ENCODE results near the gene THRA. TPM values are rescaled to one million over a fixed set of nuclear protein-coding genes. Genes with fewer than 3 reads are reported as not detected.

Gene THRA
- total and polyA plus RNA-seq, 2 of the 8 experiments (the other 6 are each of a cell fraction or from before 2014, with no cell fraction given), result 6.4 to 10.2 TPM

DNA sequence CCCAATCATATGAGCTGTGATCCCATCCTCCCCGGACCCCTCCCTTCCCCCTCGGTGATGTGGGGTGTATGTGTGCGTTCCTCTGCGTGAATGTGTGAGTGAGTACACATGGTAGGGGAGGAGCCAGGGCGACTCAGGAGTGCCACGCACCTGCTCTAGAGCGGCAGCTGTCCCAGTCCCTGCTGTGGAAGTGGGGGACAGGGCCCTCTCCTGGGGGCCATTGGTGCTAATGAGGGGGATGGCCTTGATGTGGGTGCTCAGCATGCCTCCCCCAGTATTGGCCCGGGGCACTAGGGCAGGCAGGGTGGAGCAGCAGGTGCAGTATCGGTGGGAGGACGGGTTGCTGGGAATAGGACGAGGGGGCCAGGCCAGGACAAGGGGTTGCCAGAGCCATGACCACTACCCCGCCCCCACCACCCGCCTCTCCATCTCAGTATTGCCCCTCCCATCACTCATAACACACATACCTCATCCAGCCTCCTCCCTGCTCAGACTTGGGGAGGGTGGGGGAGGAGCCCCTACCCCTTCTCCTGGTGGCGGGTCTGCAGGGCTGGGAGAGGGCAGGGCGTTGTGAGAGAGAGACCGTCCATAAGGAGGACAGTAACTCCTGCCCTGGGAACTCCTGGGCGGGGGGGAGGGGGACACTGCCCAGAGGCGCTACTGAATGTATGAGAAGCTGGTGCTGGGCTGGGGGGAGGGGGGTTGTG lies 29.1 kb downstream of the THRA start:
- ChIA-PET POLR2A (ENCODE audit: partially characterized antibody) (interaction anchor here (0.6 to 20.8 kb wide), 4 partner anchors 10 to 45 kb away, joined by 3 to 399 read pairs (median 4); partner anchors contain the start of gene MSL1), CTCF (ENCODE audit: partially characterized antibody) (interaction anchor here (1.5 to 8.5 kb wide), 6 partner anchors 11 to 78 kb away, joined by 4 to 85 read pairs (median 26); no protein-coding TSS in a partner anchor)
- Histone ChIP-seq H4K8ac (ENCODE audit: extremely low read depth, insufficient read depth, low read length) (0 out of 2 replicates have a peak overlapping the region, but pooled peaks have one; percentile 18), H3K27ac (ENCODE audit: low read depth, low read length) (no peak overlapping the region), H3K36me3 (ENCODE audit: control insufficient read depth in 2 of 4, insufficient read depth in 4 of 4, low read length in 3 of 4) (peaks cover under 1 to 34% (median 19%) of the 10 kb centered on the region in 4 experiments; a peak in 5 of 8 replicates), H3K4me3 (ENCODE audit: extremely low read depth in 1 of 4, insufficient read depth in 2 of 4, low read depth in 3 of 4, low read length in 4 of 4) (no peak overlapping the region), H2AFZ (ENCODE audit: low read length) (no peak overlapping the region), H3K9me3 (ENCODE audit: insufficient read depth in 2 of 2, low read depth in 1 of 2, low read length in 1 of 2) (no peaks in the 10 kb centered on the region), H2AK5ac (ENCODE audit: low read depth, low read length) (peak overlapping the region; percentile 93; the same call in 1 of the 2 replicates), H3K4ac (replicated peaks; ENCODE audit: insufficient read length, low read depth, low read length) (no peak overlapping the region), H3K14ac (ENCODE audit: insufficient read length) (no peak overlapping the region), H3K27me3 (replicated peaks in 1 of 4; ENCODE audit: control insufficient read depth in 3 of 4, extremely low read depth in 1 of 4, insufficient read depth in 3 of 4, low read length in 3 of 4) (no peaks in the 10 kb centered on the region), H4K5ac (ENCODE audit: insufficient read length, low read depth, low read length) (no peak overlapping the region), H3K18ac (ENCODE audit: extremely low read depth, low read length) (no peak overlapping the region; the same call in 1 of the 2 replicates), H4K91ac (replicated peaks; ENCODE audit: insufficient read length, low read length) (no peak overlapping the region), H4K20me1 (replicated peaks in 1 of 2; ENCODE audit: control insufficient read depth in 1 of 2, insufficient read depth in 2 of 2, low read length in 2 of 2) (peaks cover 0 to 6% of the 10 kb centered on the region in 2 experiments), H2BK120ac (replicated peaks; ENCODE audit: low read depth, low read length) (no peak overlapping the region), H3K9ac (replicated peaks in 1 of 4; ENCODE audit: extremely low read depth in 1 of 4, low read depth in 3 of 4, low read length in 3 of 4) (no peak overlapping the region), H3K4me2 (ENCODE audit: insufficient read depth in 1 of 2, low read depth in 2 of 2, low read length in 2 of 2) (0 out of 4 replicates have a peak overlapping the region, but pooled peaks of 1 of the 2 experiments have one; percentile 11), H3K4me1 (replicated peaks in 1 of 4; ENCODE audit: control insufficient read depth in 3 of 4, insufficient read depth in 4 of 4, low read length in 3 of 4) (peaks cover 0 to 27% (median 4%) of the 10 kb centered on the region in 4 experiments; a peak in 6 of 7 replicates), H2BK12ac (ENCODE audit: low read depth, low read length) (peak overlapping the region; percentile 68; the same call in 1 of the 2 replicates), H2BK20ac (ENCODE audit: low read length) (no peak overlapping the region), H3K23me2 (ENCODE audit: low read depth, low read length) (peaks cover 4% of the 10 kb centered on the region; the same call in 1 of the 2 replicates), H3K79me1 (ENCODE audit: low read depth, low read length) (no peaks in the 10 kb centered on the region), H2BK15ac (ENCODE audit: low read length) (no peak overlapping the region), H3K56ac (replicated peaks; ENCODE audit: insufficient read length, low read depth, low read length) (no peak overlapping the region), H2BK5ac (ENCODE audit: low read depth, low read length) (no peak overlapping the region), H3K79me2 (ENCODE audit: control insufficient read depth in 1 of 2, insufficient read depth in 2 of 2, low read length in 2 of 2) (no peaks in the 10 kb centered on the region), H3K23ac (ENCODE audit: insufficient read length) (no peak overlapping the region)
- no peak for FAIRE-seq
- no peak for DNase-seq (ENCODE audit: low read depth in 1 of 2, low spot score in 2 of 2)
- WGBS, 2 experiments (ENCODE audit: extremely low coverage in 1 of 2, insufficient coverage in 1 of 2, insufficient read length in 1 of 2, insufficient replicate concordance in 2 of 2, low coverage in 1 of 2, low lambda C conversion rate in 2 of 2, missing lambda C conversion rate in 1 of 2), result 73% methylated on average over 14 of the region's 18 CpGs; no CpG with 5 or more reads in 1 of the 2 experiments
- TF ChIP-seq EGR1 (IDR thresholded peaks at IDR 0.05; ENCODE audit: borderline replicate concordance, low read depth, low read length) (no peak), MAFK (IDR thresholded peaks at IDR 0.05; ENCODE audit: low read depth, low read length) (no peak), TBP (IDR thresholded peaks at IDR 0.05; ENCODE audit: low read depth, low read length) (no peak), TAF7 (optimal IDR thresholded peaks at IDR 0.05; ENCODE audit: borderline replicate concordance, low read depth, low read length) (no peak), CBX8 (IDR thresholded peaks at IDR 0.05; ENCODE audit: borderline replicate concordance, low read depth, low read length) (no peak), POLR2A (IDR thresholded peaks at IDR 0.05; ENCODE audit: control extremely low read depth in 1 of 2, low read depth in 2 of 2, low read length in 2 of 2) (no peak), EP300 (IDR thresholded peaks at IDR 0.05; ENCODE audit: borderline replicate concordance in 1 of 2, low read depth in 2 of 2, low read length in 2 of 2) (no peak), FOSL1 (IDR thresholded peaks at IDR 0.05; ENCODE audit: insufficient read depth, low read depth, low read length) (no peak), BRCA1 (IDR thresholded peaks at IDR 0.05; ENCODE audit: low read depth, low read length) (no peak), CTBP2 (IDR thresholded peaks at IDR 0.05; ENCODE audit: borderline replicate concordance, insufficient read depth, insufficient read length, low read length) (no peak), RNF2 (IDR thresholded peaks at IDR 0.05; ENCODE audit: borderline replicate concordance, low read depth, low read length, missing control alignments, poor library complexity, severe bottlenecking) (no peak)

Measured in H1 (cell line).